GM21717 (cell line): ENCODE measurements around the gene RARS2.
"Not testable (repeated sequence)": the region's sequence is repeated elsewhere in the genome, so short reads cannot be mapped to it uniquely, and the experiment has no call there.

Experiments
- ATAC-seq: cut with Tn5 transposase; IDR thresholded peaks from one replicate; pipeline ENCODE4 v1.9.1; 2021; ENCODE audit warnings: mild to moderate bottlenecking, moderate library complexity; ENCODE audit not compliant: unreplicated experiment

Gene RARS2

DNA sequence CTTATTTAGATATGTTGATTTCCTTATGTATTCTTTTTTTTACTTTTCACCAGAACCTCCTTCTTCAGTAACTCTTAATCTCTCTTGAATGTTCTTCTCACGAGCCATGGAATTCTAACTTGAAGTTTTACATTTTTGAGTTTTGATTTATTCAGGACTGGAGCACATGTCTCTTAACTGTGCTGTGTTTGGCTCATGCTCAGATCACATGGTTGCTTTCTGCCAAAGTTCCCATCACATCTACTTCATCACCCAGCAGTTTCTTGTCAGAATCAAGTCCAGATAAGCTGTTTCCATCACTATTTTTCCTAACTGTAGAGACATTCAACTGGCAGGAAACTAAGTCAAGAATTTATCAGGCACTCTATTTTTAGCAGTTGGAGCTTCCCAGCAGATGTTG is 85.3 kb downstream of the RARS2 start:
- no peak for ATAC-seq

DNA sequence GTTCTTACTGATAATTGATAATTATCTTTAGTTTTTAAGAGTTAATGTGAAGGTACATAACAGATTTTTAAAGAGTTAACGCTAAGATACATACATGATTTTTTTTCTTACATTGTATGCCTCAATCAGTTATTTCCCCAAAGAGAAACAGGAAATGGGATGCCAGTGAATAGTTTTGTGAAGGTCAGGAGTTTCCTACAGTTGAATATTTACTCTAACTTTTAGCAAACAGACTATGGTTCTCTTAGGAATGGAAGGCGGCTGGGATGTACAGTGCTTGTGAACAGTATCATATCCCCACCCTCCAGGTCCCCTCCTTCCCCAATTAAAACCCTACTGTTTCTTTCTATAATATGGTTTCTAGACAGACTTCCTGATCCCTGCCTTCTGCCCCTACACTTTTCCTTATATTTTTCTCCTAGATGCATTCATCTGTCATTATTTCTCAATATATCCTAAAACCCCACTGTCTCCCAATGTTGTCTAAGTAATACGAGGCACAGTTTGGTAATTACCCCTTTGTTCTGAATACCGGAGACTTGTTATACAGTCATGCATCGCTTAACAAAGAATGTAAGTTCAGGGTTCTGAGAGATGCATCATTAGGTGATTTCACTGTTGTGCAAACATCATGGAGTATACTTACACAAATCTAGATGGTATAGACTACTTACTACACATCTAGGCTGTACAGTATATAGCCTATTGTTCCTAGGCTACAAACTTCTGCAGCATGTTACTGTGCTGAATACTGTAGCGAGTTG is 87.8 kb downstream of the RARS2 start:
- no peak for ATAC-seq

DNA sequence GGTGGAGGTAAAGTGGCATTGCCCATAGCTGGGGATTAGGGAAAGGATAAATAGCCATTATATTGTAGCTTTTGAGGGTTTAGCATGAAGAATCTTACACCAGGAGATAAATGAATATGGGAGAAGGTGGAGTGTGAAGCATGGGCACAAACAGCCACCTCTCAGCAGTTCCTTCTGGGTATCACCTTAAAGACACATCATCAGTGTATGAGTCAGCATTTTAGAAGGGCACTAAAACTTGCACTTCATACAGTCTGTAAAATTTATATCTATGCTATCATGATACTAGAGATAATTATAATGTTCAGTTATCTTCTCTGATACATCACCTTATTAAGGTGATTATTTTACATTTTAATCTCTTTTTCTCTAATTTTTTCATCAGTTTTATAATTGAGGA is 91.7 kb downstream of the RARS2 start:
- no peak for ATAC-seq

DNA sequence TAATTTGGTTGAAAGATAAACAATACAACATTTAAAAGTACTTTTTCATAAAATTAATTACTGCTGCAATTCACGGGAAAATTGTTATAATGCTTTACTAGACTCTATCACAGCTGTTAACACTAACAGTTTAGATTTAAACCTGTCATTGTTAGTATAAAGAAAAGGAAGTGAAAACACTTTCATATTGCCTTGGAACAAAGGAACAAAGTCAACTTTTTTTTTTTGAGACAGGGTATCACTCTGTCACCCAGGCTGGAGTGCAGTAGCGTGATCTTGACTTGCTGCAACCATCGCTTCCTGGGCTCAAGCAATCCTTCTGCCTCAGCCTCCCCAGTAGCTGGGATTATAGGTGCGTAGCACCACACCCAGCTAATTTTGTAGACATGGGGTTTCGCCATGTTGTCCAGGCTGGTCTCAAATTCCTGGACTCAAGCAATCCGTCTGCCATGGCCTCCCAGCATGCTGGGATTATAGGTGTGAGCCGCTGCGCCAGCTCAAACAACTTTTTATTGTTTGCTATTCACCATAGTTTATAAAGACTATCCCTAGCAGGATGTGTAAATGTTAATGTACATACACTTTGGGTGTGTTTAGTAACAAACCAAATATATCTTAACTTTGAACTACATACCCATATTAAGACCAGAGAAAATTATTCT is 94.9 kb downstream of the RARS2 start:
- ATAC-seq = peak; percentile 93

DNA sequence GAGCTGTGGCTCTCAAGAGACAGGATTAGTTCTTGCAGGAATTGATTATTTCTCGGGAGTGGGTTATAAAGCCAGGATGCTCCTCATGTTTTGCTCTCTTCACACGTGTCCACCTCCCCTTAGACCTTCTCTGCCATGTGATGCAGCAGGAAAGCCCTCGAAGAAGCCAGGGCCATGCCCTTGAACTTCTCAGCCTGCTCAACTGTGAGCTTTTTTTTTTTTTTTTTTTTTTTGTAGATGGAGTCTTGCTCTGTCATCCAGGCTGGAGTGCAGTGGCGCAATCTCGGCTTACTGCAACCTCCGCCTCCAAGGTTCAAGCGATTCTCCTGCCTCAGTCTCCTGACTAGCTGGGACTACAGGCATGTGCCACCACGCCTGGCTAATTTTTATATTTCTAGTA is 100.5 kb downstream of the RARS2 start:
- not testable (repeated sequence) for ATAC-seq

DNA sequence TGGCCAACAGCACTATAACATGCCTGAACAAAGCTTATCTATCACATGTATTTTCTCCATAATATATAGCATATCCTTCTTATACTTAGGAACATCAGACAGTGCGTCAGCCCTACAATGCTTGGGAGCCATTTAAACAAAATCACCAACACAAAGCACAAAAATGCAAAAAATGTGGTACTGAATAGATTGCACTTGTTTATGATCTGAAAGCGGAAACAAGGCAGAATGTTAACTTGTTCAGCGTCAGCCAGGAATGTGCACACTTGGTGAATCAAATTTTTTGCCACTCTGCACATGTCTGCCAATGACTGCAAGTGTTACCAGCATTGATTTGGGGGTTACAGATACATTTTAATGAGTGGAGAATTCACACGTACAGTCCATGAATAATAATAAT is 102.2 kb downstream of the RARS2 start:
- ATAC-seq = no peak

DNA sequence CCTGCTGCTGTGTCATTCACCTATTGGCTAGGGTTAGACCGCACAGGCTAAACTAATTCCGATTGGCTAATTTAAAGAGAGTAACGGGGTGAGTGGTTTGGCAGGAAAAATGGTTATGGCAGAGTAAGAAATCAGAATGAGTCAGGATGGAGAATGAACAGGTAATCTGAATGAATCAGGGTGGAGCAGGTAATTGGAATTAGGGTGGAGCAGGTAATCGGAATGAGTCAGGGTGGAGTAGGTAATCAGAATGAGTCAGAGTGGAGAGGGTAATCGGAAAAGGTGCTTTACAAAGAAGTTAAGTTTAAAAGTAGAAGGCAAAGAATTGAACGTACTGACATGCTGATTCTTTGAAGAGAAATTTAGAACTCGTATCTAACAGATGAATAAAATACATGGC is 105.3 kb downstream of the RARS2 start:
- no peak for ATAC-seq

DNA sequence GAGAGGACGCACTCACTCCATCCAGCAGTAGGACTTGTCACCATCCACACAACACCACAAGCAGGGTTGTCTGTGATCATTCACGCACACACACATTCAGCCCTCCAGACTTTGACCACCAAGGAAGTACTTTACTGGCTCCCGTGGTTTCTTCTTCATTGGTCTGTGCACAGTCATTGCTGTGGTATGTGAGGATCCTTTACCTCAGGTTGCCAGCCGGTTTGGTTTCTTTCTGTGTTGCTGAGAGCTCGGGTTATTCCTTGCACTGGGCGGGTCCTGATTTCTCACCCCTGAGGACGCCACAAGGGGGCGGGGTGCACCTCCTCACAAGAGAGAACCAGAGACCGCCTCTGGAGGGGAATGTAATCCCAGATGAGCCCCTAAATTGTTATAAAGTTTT is 105.9 kb downstream of the RARS2 start:
- ATAC-seq = no peak

DNA sequence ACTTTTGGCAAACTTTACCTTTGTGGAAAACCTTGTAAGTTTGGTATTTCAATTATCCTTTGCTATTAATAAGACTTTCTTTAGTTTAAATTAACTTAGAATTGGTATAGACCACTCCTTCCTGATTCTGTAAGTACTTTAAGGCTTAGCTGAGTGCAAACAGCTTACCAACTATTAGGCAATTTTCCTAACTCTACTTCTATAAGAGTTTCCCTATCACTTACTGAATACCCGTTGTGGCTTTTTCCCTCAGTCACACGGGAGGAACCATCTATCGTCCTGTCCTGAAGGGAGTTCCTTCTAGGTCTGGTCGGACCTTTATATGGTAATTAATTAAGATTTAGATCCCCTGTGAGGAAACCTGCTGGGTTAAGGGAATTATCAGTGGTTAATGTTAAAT is 107.4 kb downstream of the RARS2 start:
- ATAC-seq = no peak

DNA sequence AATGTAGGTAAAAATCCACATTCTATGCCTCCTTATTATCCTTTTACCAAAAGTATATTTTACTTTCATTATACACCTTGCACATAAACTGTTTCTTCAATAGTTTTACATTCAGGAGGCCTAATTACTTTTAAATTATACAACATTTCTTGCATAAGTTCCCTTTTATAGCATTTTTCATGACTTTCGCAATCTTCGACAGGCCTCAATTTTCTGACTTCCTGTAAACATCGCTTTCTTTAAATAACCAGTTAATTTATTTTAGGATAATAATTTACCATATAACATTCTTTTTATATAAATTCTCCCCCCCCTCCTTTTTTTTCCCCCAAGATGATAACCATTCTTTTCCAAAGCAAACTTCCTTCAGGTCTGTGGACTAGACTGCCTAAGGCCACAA is 107.9 kb downstream of the RARS2 start:
- ATAC-seq = no peak

DNA sequence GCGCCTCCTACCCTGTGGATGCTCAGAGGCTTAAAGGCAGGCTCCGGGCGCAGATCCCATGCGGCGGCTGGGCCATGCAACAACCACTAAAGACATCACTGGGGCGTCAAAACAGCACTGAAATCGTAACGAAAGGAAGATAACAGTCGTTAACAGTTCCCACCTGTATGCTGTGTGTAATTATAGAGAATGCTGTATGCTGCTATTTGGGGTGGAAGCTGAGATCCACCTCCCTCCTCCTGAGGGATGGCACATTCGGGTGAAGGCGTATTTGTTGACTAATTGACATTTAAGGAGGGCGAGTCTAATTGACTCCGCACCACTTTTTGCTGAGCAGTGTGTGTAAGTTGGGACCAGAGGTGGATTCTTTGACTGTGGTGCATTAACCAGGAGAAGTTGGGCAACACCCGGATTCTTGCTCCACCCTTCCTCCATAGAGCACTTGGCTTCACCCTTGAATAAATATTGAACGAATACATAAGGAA is 116.3 kb downstream of the RARS2 start:
- peak; percentile 78 for ATAC-seq

DNA sequence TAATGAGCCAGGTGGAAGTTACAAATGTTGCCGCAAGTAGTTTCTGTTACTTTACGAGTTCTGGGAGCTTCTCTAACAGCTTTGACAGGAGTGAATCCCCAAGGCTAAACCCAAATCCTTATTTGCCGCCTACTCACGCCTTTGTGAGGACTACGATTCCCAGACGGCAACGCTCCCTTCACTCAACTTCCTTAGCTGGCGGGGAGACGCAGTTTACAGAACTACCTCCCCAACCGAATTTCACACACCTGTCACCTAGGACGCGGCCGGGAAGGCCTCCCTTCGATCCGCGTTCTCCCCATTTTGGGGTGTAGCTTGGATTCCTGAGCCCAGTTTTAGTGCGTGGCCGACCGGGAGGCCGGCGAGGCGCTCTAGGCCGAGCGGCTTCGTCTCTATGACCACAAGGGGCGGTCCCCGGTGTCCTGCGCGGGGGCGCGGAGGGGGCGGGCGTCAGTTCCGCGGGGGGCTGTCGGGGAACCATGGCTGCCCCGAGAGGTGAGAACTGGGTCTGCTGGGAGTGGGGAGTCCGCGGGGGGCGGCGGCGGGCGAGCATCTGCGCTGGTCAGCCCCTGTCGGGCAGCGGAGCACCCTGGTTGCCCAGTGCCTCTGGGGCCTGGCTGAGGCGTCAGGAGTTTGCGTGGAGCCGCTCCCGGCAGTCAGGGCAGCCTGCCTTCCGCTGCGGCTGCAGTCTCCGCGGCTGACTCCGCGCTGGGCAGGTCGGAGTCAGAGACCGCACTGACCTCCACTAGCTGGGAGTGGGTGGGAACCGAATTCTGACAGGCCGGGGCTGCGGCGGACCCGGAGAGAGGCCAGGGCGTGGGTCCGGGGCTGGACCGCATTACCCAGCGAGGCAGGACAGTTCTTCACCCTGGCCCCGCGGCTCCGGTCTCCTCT is 117.0 kb downstream of the RARS2 start, which contains the start of gene SLC35A1:
Gene SLC35A1 (plus strand): TSS at position 450 of the 894 bp plus-strand sequence. CDS start 30 bp downstream, at position 480.
- peak; percentile 97 for ATAC-seq

DNA sequence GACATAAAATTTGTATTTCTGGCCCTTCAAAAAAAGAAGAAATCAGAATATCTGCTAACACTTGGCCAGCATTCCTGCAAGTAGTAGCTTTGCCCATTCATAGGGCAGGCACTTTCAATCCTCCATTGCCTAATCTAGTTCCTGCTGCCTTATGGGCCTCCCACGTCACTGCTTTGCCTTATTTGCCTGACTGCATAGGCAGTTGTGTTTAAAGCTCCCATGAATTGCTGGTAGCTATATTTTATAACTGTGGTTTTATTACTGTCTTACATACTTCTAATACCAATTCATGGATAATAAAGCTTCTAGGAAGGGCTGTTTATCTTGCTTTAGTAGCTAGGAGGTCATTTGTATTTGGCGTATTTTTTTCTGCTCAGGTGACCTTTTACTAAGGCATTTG is 124.7 kb downstream of the RARS2 start:
- no peak for ATAC-seq
